GM23248 (cell line): Measurements from ENCODE around the gene BRK1. TPM values are rescaled to one million over a fixed set of nuclear protein-coding genes. Genes with fewer than 3 reads are reported as not detected.

ENCODE experiments used
- DNase-seq: peaks from one replicate; pipeline ENCODE4 v3.0.0-alpha.2; 2015
- H2AFZ ChIP-seq: fragments of 200-600 bp; sonication (generic); 2 replicates; pipeline ENCODE4 v1.6.1; 2016; ENCODE audit warnings: antibody characterized with exemption
- H3F3A ChIP-seq: fragments of 200-600 bp; sonication (generic); 2 replicates; pipeline ENCODE4 v1.6.1; 2016; ENCODE audit warnings: mild to moderate bottlenecking, antibody characterized with exemption, mixed run types; ENCODE audit not compliant: insufficient read depth
- H3K27ac ChIP-seq: fragments of 200-600 bp; sonication (generic); 2 replicates; pipeline ENCODE4 v1.5.1; 2016; ENCODE audit warnings: mild to moderate bottlenecking
- H3K27me3 ChIP-seq: fragments of 200-600 bp; sonication (generic); replicated peaks from 2 replicates; pipeline ENCODE4 v1.6.1; 2016; ENCODE audit warnings: mild to moderate bottlenecking; ENCODE audit not compliant: insufficient read depth
- H3K36me3 ChIP-seq: fragments of 200-600 bp; sonication (generic); 2 replicates; pipeline ENCODE4 v1.6.1; 2016; ENCODE audit warnings: low read depth, mild to moderate bottlenecking
- H3K4me1 ChIP-seq: fragments of 200-600 bp; sonication (generic); 2 replicates; pipeline ENCODE4 v1.6.1; 2016; ENCODE audit warnings: mild to moderate bottlenecking; ENCODE audit not compliant: insufficient read depth
- H3K4me2 ChIP-seq: fragments of 200-600 bp; sonication (generic); one replicate; pipeline ENCODE4 v1.6.1; 2016; ENCODE audit warnings: mild to moderate bottlenecking; ENCODE audit not compliant: unreplicated experiment
- H3K4me3 ChIP-seq: fragments of 200-600 bp; sonication (generic); 2 replicates; pipeline ENCODE4 v1.5.1; 2016; ENCODE audit warnings: mild to moderate bottlenecking
- H3K79me2 ChIP-seq: fragments of 200-600 bp; sonication (generic); 2 replicates; pipeline ENCODE4 v1.6.1; 2016; ENCODE audit warnings: mild to moderate bottlenecking; ENCODE audit not compliant: insufficient read depth
- H3K9ac ChIP-seq: fragments of 200-600 bp; sonication (generic); 2 replicates; pipeline ENCODE4 v1.6.1; 2016; ENCODE audit warnings: mild to moderate bottlenecking
- H3K9me2 ChIP-seq: fragments of 200-600 bp; sonication (generic); 2 replicates; pipeline ENCODE4 v1.6.1; 2016; ENCODE audit warnings: mixed run types, mild to moderate bottlenecking, moderate library complexity; ENCODE audit not compliant: insufficient read depth
- H3K9me3 ChIP-seq: fragments of 200-600 bp; sonication (generic); one replicate; pipeline ENCODE4 v1.6.1; 2017; ENCODE audit warnings: low read depth
- H4K20me1 ChIP-seq: fragments of 200-600 bp; sonication (generic); 2 replicates; pipeline ENCODE4 v1.6.0; 2016; ENCODE audit not compliant: insufficient read depth
- EZH2 ChIP-seq: fragments of 200-600 bp; sonication (generic); IDR thresholded peaks from 2 replicates; pipeline ENCODE4 v1.6.1; 2018; ENCODE audit warnings: antibody characterized with exemption, mild to moderate bottlenecking; ENCODE audit not compliant: insufficient read depth, poor library complexity, severe bottlenecking
- EZH2phosphoT487 ChIP-seq: fragments of 200-600 bp; sonication (generic); IDR thresholded peaks from 2 replicates; pipeline ENCODE4 v1.6.1; 2018; ENCODE audit warnings: antibody characterized with exemption, moderate library complexity, mild to moderate bottlenecking, low read depth; ENCODE audit not compliant: insufficient read depth
- WGBS, 2 experiments: methylation state at CpG; one replicate each; pipeline ENCODE4 v1.1.6; 2015 to 2017; ENCODE audit warnings: low lambda C conversion rate in 2 of 2, low coverage in 1 of 2; ENCODE audit errors: missing lambda C conversion rate in 2 of 2; 5-methylcytosine and 5-hydroxymethylcytosine counted together
- in situ Hi-C: fragments of 300-500 bp; cut with MboI; formaldehyde crosslinking; loops from 2 replicates; pipeline ENCODE4 v1.15.0; 2020
- polyA plus RNA-seq: library from polyadenylated mRNA; unstranded; fragments of >200 nt; fragmentation: Nextera tagmentation; extraction: Ambion mirVana; gene quantifications from 2 replicates; pipeline ENCODE4 v1.2.1, GENCODE V29; 2016
- total RNA-seq: library from RNA; depleted of rRNA; stranded (reverse); fragments of >200 nt; shearing (Covaris generic); gene quantifications from 2 replicates; pipeline ENCODE4 v1.2.3, GENCODE V29; 2014

BRK1 gene
- total and polyA plus RNA-seq, 2 experiments from 2014 or later, result 180 to 293 TPM

DNA sequence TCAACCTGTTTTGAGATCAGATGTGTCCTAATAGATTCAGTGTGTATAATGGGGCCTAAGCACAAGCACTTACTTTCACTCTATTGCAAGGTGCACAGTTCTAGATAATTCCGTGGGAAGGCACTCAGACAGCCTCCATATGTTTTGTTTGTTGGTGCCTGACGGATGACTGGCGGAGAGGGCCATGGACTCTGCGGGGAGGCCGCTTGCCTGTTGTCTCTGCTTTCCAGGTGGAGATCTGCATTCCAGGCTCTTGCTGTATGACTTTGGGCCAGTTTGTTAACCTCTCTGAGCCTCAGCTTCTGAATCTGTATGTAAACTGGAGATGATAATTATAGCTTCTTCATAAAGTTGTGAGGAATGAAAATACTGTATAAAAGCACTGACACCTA, 50.7 kb downstream of the BRK1 start:
- in situ Hi-C loops, result no loop called here
- Histone ChIP-seq H3K4me2 (no peak overlapping the region), H3K9me3 (no peaks in the 10 kb centered on the region), H3K4me3 (no peak overlapping the region), H3F3A (no peaks in the 10 kb centered on the region), H4K20me1 (no peaks in the 10 kb centered on the region), H3K27ac (no peak overlapping the region), H3K9ac (no peak overlapping the region), H3K4me1 (no peaks in the 10 kb centered on the region), H3K27me3 (no peaks in the 10 kb centered on the region), H3K36me3 (no peaks in the 10 kb centered on the region), H2AFZ (no peak overlapping the region), H3K9me2 (no peaks in the 10 kb centered on the region), H3K79me2 (no peaks in the 10 kb centered on the region)
- DNase-seq, result no peak
- 91 to 96% methylated on average over 5 of the region's 5 CpGs for WGBS, 2 experiments
- TF ChIP-seq EZH2, result no peak
- no peak for TF ChIP-seq EZH2phosphoT487

DNA sequence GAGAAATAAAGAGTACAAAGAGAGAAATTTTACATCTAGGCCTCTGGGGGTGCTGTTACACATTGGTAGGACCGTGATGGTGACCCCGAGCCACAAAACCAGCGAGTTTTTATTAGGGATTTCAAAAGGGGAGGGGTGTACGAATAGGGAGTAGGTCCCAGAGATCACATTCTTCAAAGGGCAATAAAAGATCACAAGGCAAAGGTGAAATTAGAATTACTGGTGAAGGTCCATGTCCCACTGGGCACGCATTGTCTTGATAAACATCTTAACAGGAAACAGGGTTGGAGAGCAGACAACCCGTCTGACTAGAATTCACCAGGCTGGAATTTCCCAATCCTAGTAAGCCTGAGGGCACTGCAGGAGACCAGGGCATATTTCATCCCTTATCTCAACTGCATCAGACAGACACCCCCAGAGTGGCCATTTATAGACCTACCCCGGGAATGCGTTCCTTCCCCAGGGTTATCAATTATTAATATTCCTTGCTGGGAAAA, 53.6 kb downstream of the BRK1 start:
- peaks cover 9% of the 10 kb centered on the region for H3K4me1 ChIP-seq
- H3K4me2 ChIP-seq, result no peak overlapping the region
- WGBS, 2 experiments, result 75 to 78% methylated on average over 8 of the region's 8 CpGs
- no peaks in the 10 kb centered on the region for H3K27me3 ChIP-seq
- H3K27ac ChIP-seq, result no peak overlapping the region
- H3K4me3 ChIP-seq, result no peak overlapping the region
- no peaks in the 10 kb centered on the region for H3K36me3 ChIP-seq
- H3K79me2 ChIP-seq, result no peaks in the 10 kb centered on the region
- H3F3A ChIP-seq, result peaks cover 9% of the 10 kb centered on the region
- no peaks in the 10 kb centered on the region for H3K9me2 ChIP-seq
- DNase-seq, result no peak
- in situ Hi-C loops, result no loop called here
- H2AFZ ChIP-seq, result no peak overlapping the region
- H4K20me1 ChIP-seq, result no peaks in the 10 kb centered on the region
- no peaks in the 10 kb centered on the region for H3K9me3 ChIP-seq
- TF ChIP-seq EZH2 (no peak), EZH2phosphoT487 (no peak)
- no peak overlapping the region for H3K9ac ChIP-seq

DNA sequence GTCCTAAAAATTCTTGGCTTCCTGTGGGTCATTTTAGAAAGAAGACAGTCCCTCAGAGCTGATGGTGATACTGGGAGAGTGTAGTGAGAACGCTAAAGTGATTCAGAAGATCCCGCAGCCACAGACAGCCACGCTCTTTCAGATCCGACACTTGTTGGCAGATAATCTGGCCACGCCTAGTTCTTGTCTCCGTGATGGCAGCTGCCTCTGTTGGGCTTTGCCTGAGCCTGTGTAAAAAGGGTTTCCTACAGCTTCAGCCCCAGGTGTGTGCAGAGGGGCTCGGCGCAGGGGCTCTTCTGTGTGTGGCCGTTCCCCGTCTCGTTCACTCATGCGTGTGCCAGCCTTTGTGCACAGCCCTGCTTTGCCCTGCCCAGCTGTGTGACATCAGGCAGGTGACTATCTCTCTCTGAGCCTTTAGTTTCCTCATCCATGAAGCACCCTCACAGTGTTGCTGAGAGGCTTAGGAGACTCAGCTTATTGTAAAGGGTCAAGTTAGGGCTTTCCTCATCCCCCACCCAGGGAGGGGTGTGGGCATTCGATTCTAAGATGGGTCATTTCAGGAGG, 55.5 kb downstream of the BRK1 start:
- no peak overlapping the region for H2AFZ ChIP-seq

DNA sequence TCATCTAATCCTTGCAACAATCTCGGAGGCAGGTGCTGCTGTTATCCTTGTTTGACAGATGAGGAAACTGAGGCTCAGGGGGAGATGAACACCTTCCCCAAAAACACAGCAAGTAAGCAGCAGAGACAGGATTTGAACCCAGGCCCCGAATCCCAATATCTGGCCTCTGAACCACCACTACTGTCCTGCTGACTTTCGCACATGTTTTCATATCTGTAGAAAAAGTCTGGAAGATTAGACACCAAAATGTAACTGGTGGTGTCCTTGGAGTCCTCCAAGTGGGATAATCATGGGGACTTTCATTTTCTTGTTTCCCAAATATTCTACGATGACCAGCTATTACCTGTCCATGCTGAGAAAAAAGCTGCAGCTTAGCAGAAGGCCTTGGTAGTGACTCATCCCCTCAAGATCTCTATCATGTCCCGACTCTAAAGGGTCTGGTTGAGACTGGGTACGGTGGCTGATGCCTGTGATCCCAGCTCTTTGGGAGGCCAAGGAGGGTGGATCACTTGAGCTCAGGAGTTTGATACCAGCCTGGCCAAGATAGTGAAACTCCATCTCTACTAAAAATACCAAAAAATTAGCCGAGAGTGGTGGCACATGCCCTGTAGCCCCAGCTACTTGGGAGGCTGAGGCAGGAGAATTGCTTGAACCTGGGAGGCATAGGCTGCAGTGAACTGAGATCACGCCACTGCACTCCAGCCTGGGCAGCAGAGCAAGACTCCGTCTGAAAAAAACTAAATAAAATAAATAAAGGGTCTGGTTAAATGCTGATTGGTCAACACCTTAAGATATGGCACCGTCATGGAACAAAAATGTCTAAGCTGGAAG, 57.8 kb downstream of the BRK1 start:
- H4K20me1 ChIP-seq, result no peaks in the 10 kb centered on the region
- no peak for TF ChIP-seq EZH2
- TF ChIP-seq EZH2phosphoT487, result no peak
- H3F3A ChIP-seq, result peaks cover 14% of the 10 kb centered on the region
- H3K9me3 ChIP-seq, result no peaks in the 10 kb centered on the region
- H2AFZ ChIP-seq, result no peak overlapping the region
- in situ Hi-C loops, result no loop called here
- H3K4me2 ChIP-seq, result peak overlapping the region; percentile 55
- H3K9me2 ChIP-seq, result no peaks in the 10 kb centered on the region
- H3K27me3 ChIP-seq, result no peaks in the 10 kb centered on the region
- no peaks in the 10 kb centered on the region for H3K36me3 ChIP-seq
- peak; percentile 56 for DNase-seq
- H3K4me3 ChIP-seq, result 0 out of 2 replicates have a peak overlapping the region, but pooled peaks have one; percentile 10
- no peaks in the 10 kb centered on the region for H3K79me2 ChIP-seq
- H3K27ac ChIP-seq, result peak overlapping the region; percentile 80
- 63 to 65% methylated on average over 10 of the region's 10 CpGs for WGBS, 2 experiments
- H3K4me1 ChIP-seq, result peaks cover 13% of the 10 kb centered on the region
- H3K9ac ChIP-seq, result peak overlapping the region; percentile 60

More for the DNA sequence above, 55.5 kb downstream of the BRK1 start:
- no peaks in the 10 kb centered on the region for H3K79me2 ChIP-seq
- no peaks in the 10 kb centered on the region for H3K9me2 ChIP-seq
- no peak for DNase-seq
- 91 to 96% methylated on average over 13 of the region's 13 CpGs for WGBS, 2 experiments
- no peaks in the 10 kb centered on the region for H3K27me3 ChIP-seq
- in situ Hi-C loops, result no loop called here
- no peaks in the 10 kb centered on the region for H4K20me1 ChIP-seq
- no peaks in the 10 kb centered on the region for H3K9me3 ChIP-seq
- no peaks in the 10 kb centered on the region for H3K36me3 ChIP-seq
- no peak for TF ChIP-seq EZH2phosphoT487
- TF ChIP-seq EZH2, result no peak
- no peak overlapping the region for H3K9ac ChIP-seq
- H3F3A ChIP-seq, result peaks cover 14% of the 10 kb centered on the region
- no peak overlapping the region for H3K27ac ChIP-seq
- H3K4me3 ChIP-seq, result no peak overlapping the region
- peaks cover 13% of the 10 kb centered on the region for H3K4me1 ChIP-seq
- H3K4me2 ChIP-seq, result no peak overlapping the region
